Erythroblast (primary cell): ENCODE measurements around the gene HP.

Source experiments
- GATA1 ChIP-seq: IDR thresholded peaks from 2 replicates; pipeline ENCODE4 v1.6.1; 2011; ENCODE audit warnings: low read depth, mild to moderate bottlenecking, control low read depth, low read length, moderate library complexity
- POLR2A ChIP-seq: IDR thresholded peaks from 2 replicates; pipeline ENCODE4 v1.6.1; 2011; ENCODE audit warnings: mild to moderate bottlenecking, low read length

DNA sequence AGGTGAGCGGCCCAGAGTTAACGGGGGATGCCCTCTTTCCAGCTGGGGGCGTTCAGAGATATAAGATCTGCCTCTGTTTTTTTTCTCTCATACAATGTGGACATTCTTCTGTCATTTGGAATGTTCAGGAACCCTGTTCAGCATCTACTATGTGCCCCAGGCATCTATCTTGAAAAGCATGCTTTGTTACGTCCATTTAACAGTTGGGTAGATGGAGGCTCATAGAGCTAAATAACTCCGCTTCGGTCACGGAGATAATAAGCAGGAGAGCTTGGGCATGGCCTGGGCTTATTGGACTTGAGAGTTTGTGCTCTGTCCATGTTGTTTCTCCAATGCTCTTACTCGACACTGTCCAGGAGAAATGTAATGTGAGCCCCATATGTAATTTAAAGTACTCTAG is 39.6 kb upstream of the HP start:
- no peak for TF ChIP-seq POLR2A
- no peak for TF ChIP-seq GATA1
